Loucy (cell line): ENCODE measurements around the gene GCNT4.
"Not testable (repeated sequence)": the region's sequence is repeated elsewhere in the genome, so short reads cannot be mapped to it uniquely, and the experiment has no call there.

ENCODE experiments used
- H2AFZ ChIP-seq: fragments of 200-600 bp; sonication (generic); 2 replicates; pipeline ENCODE4 v1.6.0; 2016; ENCODE audit warnings: antibody characterized with exemption, mild to moderate bottlenecking, low read length, moderate library complexity
- H3F3A ChIP-seq: fragments of 200-600 bp; 2 replicates; pipeline ENCODE4 v1.6.0; 2016; ENCODE audit warnings: antibody characterized with exemption, low read depth, mild to moderate bottlenecking
- H3K27me3 ChIP-seq: fragments of 200-600 bp; sonication (generic); 2 replicates; pipeline ENCODE4 v1.6.1; 2014; ENCODE audit warnings: low read length, mild to moderate bottlenecking; ENCODE audit not compliant: insufficient read depth, poor library complexity, severe bottlenecking
- H3K36me3 ChIP-seq: fragments of 200-600 bp; sonication (generic); 2 replicates; pipeline ENCODE4 v1.6.1; 2016; ENCODE audit warnings: low read length; ENCODE audit not compliant: insufficient read depth
- H3K4me1 ChIP-seq: fragments of 200-600 bp; sonication (generic); 2 replicates; pipeline ENCODE4 v1.5.1; 2014; ENCODE audit warnings: low read length, mild to moderate bottlenecking; ENCODE audit not compliant: insufficient read depth, poor library complexity, severe bottlenecking
- H3K4me2 ChIP-seq: fragments of 200-600 bp; sonication (generic); 2 replicates; pipeline ENCODE4 v1.6.0; 2014; ENCODE audit warnings: antibody characterized with exemption, low read length, low read depth, mild to moderate bottlenecking; ENCODE audit not compliant: poor library complexity, severe bottlenecking
- H3K4me3 ChIP-seq: fragments of 200-600 bp; sonication (generic); 2 replicates; pipeline ENCODE4 v1.5.1; 2014; ENCODE audit warnings: low read length, mild to moderate bottlenecking, mixed read lengths; ENCODE audit not compliant: poor library complexity, severe bottlenecking
- H3K79me2 ChIP-seq: fragments of 200-600 bp; sonication (generic); 2 replicates; pipeline ENCODE4 v1.6.1; 2014; ENCODE audit warnings: low read length; ENCODE audit not compliant: insufficient read depth
- H3K9ac ChIP-seq: fragments of 200-600 bp; sonication (generic); 2 replicates; pipeline ENCODE4 v1.6.0; 2014; ENCODE audit warnings: mild to moderate bottlenecking, low read depth, low read length, moderate library complexity; ENCODE audit not compliant: poor library complexity, severe bottlenecking
- H3K9me2 ChIP-seq: fragments of 200-600 bp; sonication (generic); replicated peaks from 2 replicates; pipeline ENCODE4 v1.6.1; 2016; ENCODE audit warnings: low read depth, low read length, mixed read lengths
- H3K9me3 ChIP-seq: fragments of 200-600 bp; sonication (generic); 2 replicates; pipeline ENCODE4 v1.6.1; 2014; ENCODE audit warnings: mild to moderate bottlenecking, antibody characterized with exemption, low read length, low read depth; ENCODE audit not compliant: insufficient read depth
- H4K20me1 ChIP-seq: fragments of 200-600 bp; sonication (generic); 2 replicates; pipeline ENCODE4 v1.6.0; 2014; ENCODE audit warnings: antibody characterized with exemption, low read length, mild to moderate bottlenecking; ENCODE audit not compliant: insufficient read depth, poor library complexity, severe bottlenecking
- CTCF ChIP-seq: fragments of 200-600 bp; sonication (generic); conservative IDR thresholded peaks from 2 replicates; pipeline ENCODE4 v1.5.1; 2014; ENCODE audit warnings: mild to moderate bottlenecking, antibody characterized with exemption, low read length
- EZH2phosphoT487 ChIP-seq: fragments of 200-600 bp; IDR thresholded peaks from 2 replicates; pipeline ENCODE4 v1.6.1; 2018; ENCODE audit warnings: antibody characterized with exemption, mild to moderate bottlenecking, moderate library complexity, borderline replicate concordance

Gene GCNT4

GRCh38 chr5:75052192-75053053, at the start of gene GCNT4:
TSS of gene GCNT4 (minus strand) at chr5:75052558. CDS start at chr5:75030037, 22,521 bp downstream.
- Histone ChIP-seq H3K9ac (peak within 1 kb of the TSS; percentile 94), H3F3A (peaks cover 6% of the 10 kb centered on the region), H4K20me1 (no peaks in the 10 kb centered on the region), H3K36me3 (no peaks in the 10 kb centered on the region), H2AFZ (peak within 1 kb of the TSS; percentile 85), H3K79me2 (peaks cover 68% of the 10 kb centered on the region), H3K4me3 (peak within 1 kb of the TSS; percentile 90), H3K4me1 (peaks cover 83% of the 10 kb centered on the region), H3K9me3 (no peaks in the 10 kb centered on the region), H3K9me2 (no peaks in the 10 kb centered on the region), H3K4me2 (peak within 1 kb of the TSS; percentile 88), H3K27me3 (no peaks in the 10 kb centered on the region)
- TF ChIP-seq CTCF: no peak
- no peak for TF ChIP-seq EZH2phosphoT487

GRCh38 chr5:75095956-75096355, 43.6 kb upstream of the GCNT4 start:
- H3K9me2 ChIP-seq, H3K9me3 ChIP-seq, H3K9ac ChIP-seq, H3K79me2 ChIP-seq, H2AFZ ChIP-seq, H3K36me3 ChIP-seq, H3F3A ChIP-seq, H3K27me3 ChIP-seq, H4K20me1 ChIP-seq: not testable (repeated sequence)
- Histone ChIP-seq H3K4me2 (peak overlapping the region; percentile 46), H3K4me3 (peak overlapping the region; percentile 17), H3K4me1 (peaks cover 31% of the 10 kb centered on the region)

GRCh38 chr5:75091597-75091996, 39.2 kb upstream of the GCNT4 start:
- Histone ChIP-seq H3K79me2 (no peaks in the 10 kb centered on the region), H3K36me3 (no peaks in the 10 kb centered on the region), H3F3A (peaks cover 9% of the 10 kb centered on the region; the same call in 1 of the 2 replicates), H3K4me2 (no peak overlapping the region), H3K9ac (no peak overlapping the region), H3K9me2 (no peaks in the 10 kb centered on the region), H3K4me3 (no peak overlapping the region), H3K27me3 (no peaks in the 10 kb centered on the region), H2AFZ (0 out of 2 replicates have a peak overlapping the region, but pooled peaks have one; percentile 31), H3K9me3 (no peaks in the 10 kb centered on the region), H3K4me1 (peaks cover 47% of the 10 kb centered on the region), H4K20me1 (no peaks in the 10 kb centered on the region)
- TF ChIP-seq CTCF (no peak), EZH2phosphoT487 (no peak)
